ENCODE measurements around the gene GUK1.
"Not testable (repeated sequence)": the region's sequence is repeated elsewhere in the genome, so short reads cannot be mapped to it uniquely, and the experiment has no call there.

Gene GUK1

GRCh38 chr1:228185641-228185965 lies 45.5 kb downstream of the GUK1 start:
- H3K4me3 ChIP-seq (ENCODE audit: low read depth, low read length) = no peak overlapping the region
- in situ Hi-C loops (cut with HindIII; ENCODE audit: low sequenced_read_pairs) = no loop called here
- no peak for DNase-seq (ENCODE audit: low read depth, low spot score)
- no peak for TF ChIP-seq CTCF (IDR thresholded peaks at IDR 0.05; ENCODE audit: low read depth, low read length)

- DNase-seq (ENCODE audit: low read depth, low spot score); H3K4me3 ChIP-seq (ENCODE audit: low read depth, low read length); in situ Hi-C loops (cut with HindIII; ENCODE audit: low sequenced_read_pairs): not testable (repeated sequence)
Measured at GRCh38 chr1:228188249-228188648, 48.2 kb downstream of the GUK1 start.

GRCh38 chr1:228190182-228190581 lies 50.1 kb downstream of the GUK1 start:
- in situ Hi-C loops (cut with HindIII; ENCODE audit: low sequenced_read_pairs) = no loop called here
- no peak overlapping the region for H3K4me3 ChIP-seq (ENCODE audit: low read depth, low read length)
- DNase-seq (ENCODE audit: low read depth, low spot score) = no peak
- TF ChIP-seq CTCF (IDR thresholded peaks at IDR 0.05; ENCODE audit: low read depth, low read length) = no peak

DNA sequence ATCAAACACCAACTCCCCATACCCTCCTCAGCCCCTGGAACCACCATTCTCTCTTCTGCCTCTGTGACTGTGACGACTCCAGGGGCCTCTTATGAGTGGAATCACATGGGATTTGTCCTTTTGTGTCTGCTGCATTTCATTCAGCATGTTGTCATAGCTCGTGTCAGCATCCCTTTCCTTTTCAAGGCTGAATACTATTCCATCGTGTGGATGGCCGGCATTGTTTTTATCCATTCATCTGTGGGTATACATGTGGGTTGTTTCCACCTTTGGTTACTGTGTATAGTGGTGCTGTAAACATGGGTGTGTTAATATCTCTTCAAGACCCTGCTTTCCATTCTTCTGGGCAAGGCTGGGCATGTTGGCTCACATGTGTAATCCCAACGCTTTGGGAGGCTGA lies 50.7 kb downstream of the GUK1 start:
- no peak for DNase-seq (ENCODE audit: low read depth, low spot score)
- in situ Hi-C loops (cut with HindIII; ENCODE audit: low sequenced_read_pairs) = no loop called here
- TF ChIP-seq CTCF (IDR thresholded peaks at IDR 0.05; ENCODE audit: low read depth, low read length) = no peak

GRCh38 chr1:228194436-228194835 lies 54.4 kb downstream of the GUK1 start:
- no peak for DNase-seq (ENCODE audit: low read depth, low spot score)
- in situ Hi-C loops (cut with HindIII; ENCODE audit: low sequenced_read_pairs) = no loop called here
- no peak overlapping the region for H3K4me3 ChIP-seq (ENCODE audit: low read depth, low read length)
- TF ChIP-seq CTCF (IDR thresholded peaks at IDR 0.05; ENCODE audit: low read depth, low read length) = no peak

More for the DNA sequence above, 50.7 kb downstream of the GUK1 start:
- H3K4me3 ChIP-seq (ENCODE audit: low read depth, low read length) = no peak overlapping the region

DNA sequence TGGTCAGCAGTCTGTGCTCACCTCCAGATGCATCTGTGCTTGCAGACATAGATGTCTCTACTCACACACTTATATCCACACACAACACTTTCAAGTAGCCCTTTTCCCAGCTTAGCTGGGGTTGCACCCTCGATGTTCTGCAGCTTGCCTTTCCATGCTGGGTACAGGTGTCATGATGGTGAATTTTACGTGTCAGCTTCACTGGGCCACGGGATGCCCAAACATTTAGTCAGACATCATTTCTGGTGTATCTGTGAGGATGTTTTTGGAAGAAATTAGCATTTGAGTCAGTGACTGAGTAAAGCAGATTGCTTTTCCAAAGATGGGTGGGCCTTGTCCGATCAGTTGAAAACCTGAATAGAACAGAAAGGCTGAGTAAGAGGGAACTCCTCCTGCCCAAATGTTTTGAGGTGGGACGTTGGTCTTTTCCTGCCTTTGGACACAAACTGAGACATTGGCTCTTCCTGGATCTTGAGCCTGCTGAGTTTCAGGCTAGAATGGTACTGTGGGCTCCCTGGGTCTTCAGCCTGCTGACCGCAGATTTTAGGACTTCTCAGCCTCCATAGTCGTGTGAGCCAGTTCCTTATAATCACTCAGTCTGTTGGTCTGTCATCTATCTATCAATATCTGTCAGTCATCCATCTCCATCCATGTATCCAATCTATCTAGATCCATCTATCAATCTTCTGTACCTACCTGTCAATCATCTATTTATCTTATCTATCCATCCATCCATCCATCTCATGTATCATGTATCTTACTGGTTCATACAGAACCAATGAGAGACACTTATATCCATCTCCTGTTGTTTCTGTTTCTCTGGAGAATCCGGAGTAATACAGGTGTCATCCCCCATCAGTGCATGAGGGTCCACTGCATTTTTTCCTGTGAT lies 55.1 kb downstream of the GUK1 start:
- no peak overlapping the region for H3K4me3 ChIP-seq (ENCODE audit: low read depth, low read length)
- no peak for TF ChIP-seq CTCF (IDR thresholded peaks at IDR 0.05; ENCODE audit: low read depth, low read length)
- in situ Hi-C loops (cut with HindIII; ENCODE audit: low sequenced_read_pairs) = no loop called here
- no peak for DNase-seq (ENCODE audit: low read depth, low spot score)

DNA sequence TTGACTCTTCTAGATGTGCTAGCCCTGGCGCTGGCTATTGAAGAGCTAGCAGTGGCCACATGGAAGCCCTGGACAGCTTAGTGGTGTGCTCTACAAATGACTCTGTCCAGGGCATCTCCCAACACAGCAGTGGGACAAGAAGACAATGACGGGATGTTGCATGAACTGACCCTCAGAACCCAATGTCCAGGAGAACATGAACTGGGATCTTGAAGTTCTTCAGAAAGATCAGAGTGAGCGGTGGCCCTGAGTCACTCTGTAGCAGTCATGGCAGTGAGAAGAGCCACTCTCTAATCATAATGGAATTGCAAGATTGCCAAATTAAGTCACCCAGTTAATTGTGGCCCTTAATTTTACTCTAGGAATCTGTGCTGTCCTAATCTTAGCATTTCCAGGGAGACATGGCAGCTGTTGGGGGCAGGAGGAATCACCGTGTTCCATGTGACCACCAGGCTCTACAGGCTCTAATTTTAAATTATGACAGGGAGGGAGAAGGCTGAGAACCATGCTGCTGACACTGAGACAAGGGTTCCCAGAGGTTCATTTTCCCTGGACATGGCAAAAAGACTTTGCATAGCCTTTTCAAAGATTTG lies 57.6 kb downstream of the GUK1 start:
- H3K4me3 ChIP-seq (ENCODE audit: low read depth, low read length) = no peak overlapping the region
- DNase-seq (ENCODE audit: low read depth, low spot score) = no peak
- in situ Hi-C loops (cut with HindIII; ENCODE audit: low sequenced_read_pairs) = no loop called here
- TF ChIP-seq CTCF (IDR thresholded peaks at IDR 0.05; ENCODE audit: low read depth, low read length) = no peak
